Measurements from ENCODE around the gene RIN3.

RIN3 gene

DNA sequence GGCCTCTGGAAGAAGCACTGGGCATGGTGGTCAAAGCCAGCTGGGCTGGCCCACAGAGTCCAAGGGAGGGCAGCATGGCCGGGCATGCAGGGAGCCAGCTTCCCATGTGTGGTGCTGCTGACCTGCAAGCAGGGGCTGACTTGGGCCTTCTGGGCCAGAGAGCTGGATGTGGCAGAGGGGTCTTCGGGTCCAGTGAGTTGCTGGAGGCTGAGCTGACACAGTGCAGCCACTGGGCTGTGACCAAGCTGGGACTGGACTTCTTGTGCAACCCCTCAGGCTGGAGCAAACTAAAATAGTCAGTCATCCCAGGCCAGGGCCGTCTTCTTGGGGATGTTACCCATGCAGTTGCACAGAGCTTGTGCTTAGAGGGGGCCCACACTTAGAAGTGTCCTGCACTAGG is 7.3 kb upstream of the RIN3 start:
- CTCF ChIA-PET: no interaction called here
- TF ChIP-seq FOXM1 (IDR thresholded peaks at IDR 0.05; ENCODE audit: borderline replicate concordance): no peak
- TF ChIP-seq FOXA1 (IDR thresholded peaks at IDR 0.05): no peak
- no peak for TF ChIP-seq L3MBTL2 (conservative IDR thresholded peaks at IDR 0.05)
- TF ChIP-seq, protein P1, sequence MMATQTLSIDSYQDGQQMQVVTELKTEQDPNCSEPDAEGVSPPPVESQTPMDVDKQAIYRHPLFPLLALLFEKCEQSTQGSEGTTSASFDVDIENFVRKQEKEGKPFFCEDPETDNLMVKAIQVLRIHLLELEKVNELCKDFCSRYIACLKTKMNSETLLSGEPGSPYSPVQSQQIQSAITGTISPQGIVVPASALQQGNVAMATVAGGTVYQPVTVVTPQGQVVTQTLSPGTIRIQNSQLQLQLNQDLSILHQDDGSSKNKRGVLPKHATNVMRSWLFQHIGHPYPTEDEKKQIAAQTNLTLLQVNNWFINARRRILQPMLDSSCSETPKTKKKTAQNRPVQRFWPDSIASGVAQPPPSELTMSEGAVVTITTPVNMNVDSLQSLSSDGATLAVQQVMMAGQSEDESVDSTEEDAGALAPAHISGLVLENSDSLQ (IDR thresholded peaks at IDR 0.05): no peak
- no peak for TF ChIP-seq CTBP1 (IDR thresholded peaks at IDR 0.05; ENCODE audit: borderline replicate concordance)
- TF ChIP-seq SP1 (IDR thresholded peaks at IDR 0.05): no peak
- no peak for DNase-seq (ENCODE audit: extremely low spot score)
- POLR2A ChIA-PET: no interaction called here

DNA sequence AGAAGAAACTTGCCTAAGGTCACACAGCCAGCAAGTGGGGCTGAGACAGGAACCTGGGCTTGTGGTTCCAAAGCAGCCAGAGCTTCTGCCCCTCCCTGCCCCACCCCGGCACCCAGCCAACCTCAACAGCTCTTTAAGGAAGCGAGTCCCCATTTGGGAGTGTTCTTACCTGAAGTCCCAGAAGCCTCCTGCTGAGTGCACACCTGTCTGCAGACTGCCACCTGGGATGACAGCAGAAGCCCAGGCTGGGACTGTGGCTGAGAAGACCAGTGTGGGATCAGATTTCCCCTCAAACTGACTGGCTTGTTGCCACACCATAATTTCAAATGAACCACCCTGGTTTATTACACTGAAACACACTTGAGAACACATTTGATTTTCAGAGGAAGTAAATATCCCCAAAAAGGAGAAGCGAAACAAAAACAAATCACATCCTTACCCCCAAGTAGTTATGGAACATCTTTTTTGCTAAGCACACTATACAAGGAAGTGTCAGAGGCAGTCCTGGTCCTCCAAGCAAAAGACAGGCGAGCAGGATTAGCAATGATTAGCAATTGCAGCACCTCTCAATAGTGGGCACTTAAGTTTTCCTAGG is 6.3 kb upstream of the RIN3 start:
- no peak for DNase-seq (ENCODE audit: extremely low spot score)
- TF ChIP-seq HDGF (IDR thresholded peaks at IDR 0.05; ENCODE audit: borderline replicate concordance) (no peak), FOXA1 (IDR thresholded peaks at IDR 0.05) (no peak), BHLHE40 (IDR thresholded peaks at IDR 0.05; ENCODE audit: borderline replicate concordance) (no peak), FOXM1 (IDR thresholded peaks at IDR 0.05; ENCODE audit: borderline replicate concordance) (no peak), SUZ12 (IDR thresholded peaks at IDR 0.05) (no peak), TARDBP (IDR thresholded peaks at IDR 0.05) (no peak), CTBP1 (IDR thresholded peaks at IDR 0.05; ENCODE audit: borderline replicate concordance) (no peak), ZNF384 (IDR thresholded peaks at IDR 0.05) (no peak), ELF4 (IDR thresholded peaks at IDR 0.05) (no peak), FOXK2 (IDR thresholded peaks at IDR 0.05) (no peak), L3MBTL2 (conservative IDR thresholded peaks at IDR 0.05) (no peak), ARNT (IDR thresholded peaks at IDR 0.05) (no peak), LEF1 (IDR thresholded peaks at IDR 0.05; ENCODE audit: borderline replicate concordance) (no peak), NFRKB (IDR thresholded peaks at IDR 0.05) (no peak), SP1 (IDR thresholded peaks at IDR 0.05) (no peak)
- TF ChIP-seq, protein P1 (IDR thresholded peaks at IDR 0.05): no peak
- POLR2A ChIA-PET: no interaction called here
- CTCF ChIA-PET: no interaction called here

DNA sequence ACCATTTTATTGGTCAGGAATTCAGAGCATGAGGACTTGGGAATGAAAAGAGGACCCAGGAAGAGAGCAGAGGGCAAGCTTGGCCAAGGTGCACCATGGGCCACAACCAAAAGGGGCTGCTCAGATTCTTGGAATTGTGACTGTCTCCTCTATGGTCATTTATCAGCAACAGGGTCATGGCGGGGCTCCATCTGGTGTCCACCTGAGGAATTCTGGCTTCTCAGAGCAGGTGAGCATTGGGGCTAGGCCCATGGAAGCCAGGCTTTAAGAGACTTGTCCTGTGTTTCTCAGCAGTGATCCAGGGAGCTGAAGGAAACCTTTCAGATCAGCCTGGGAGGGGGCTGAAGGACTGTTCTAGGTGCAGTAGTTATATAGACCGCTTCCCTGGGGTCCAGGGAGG is 2.6 kb upstream of the RIN3 start:
- CTCF ChIA-PET: no interaction called here
- POLR2A ChIA-PET: interaction anchor here (0.7 kb wide), 1 partner anchor 11 kb away, joined by 3 read pairs; no protein-coding TSS in a partner anchor

DNA sequence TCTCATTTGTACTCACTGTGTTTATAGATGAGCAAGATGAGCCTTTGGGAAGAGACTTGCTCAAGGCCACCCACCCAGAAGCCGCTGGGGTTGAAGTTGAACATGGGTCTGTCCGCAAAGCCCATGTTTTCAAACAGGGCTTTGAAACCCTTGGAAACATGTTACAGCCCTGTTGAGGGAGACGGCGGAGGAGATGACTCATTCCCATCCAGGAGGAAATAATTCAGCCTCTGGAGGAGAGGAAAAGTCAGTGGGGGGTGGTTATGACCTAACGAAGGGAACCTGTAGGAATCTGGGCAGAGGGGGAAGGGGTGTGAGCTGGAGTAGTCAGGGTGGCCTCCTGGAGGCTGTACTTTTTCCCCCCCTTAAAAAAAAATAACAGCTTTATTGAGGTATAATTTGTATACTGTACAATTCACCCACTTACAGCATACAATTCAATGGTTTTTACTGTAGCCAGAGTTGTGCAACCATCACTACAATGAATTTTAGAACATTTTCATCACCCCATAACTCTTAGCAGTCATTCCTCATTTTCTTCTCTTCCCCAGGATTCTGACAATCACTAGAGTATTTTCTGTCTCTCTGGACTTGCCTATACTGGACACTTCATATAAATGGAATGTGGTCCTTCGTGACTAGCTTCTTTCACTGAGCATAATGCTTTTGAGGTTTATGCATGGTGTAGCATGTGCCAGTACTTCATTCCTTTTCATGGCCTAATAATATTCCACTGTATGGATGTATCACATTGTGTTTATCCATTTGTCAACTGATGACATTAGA is 1.9 kb upstream of the RIN3 start:
- POLR2A ChIA-PET: no interaction called here
- CTCF ChIA-PET: no interaction called here
- TF ChIP-seq LEF1 (IDR thresholded peaks at IDR 0.05; ENCODE audit: borderline replicate concordance) (no peak), ZNF384 (IDR thresholded peaks at IDR 0.05) (no peak), CTBP1 (IDR thresholded peaks at IDR 0.05; ENCODE audit: borderline replicate concordance) (no peak)
- peak; percentile 61 for DNase-seq (ENCODE audit: extremely low spot score)

More for the DNA sequence above, 2.6 kb upstream of the RIN3 start:
- no peak for TF ChIP-seq ELF4 (IDR thresholded peaks at IDR 0.05)
- TF ChIP-seq SUZ12 (IDR thresholded peaks at IDR 0.05): no peak
- no peak for TF ChIP-seq ZNF384 (IDR thresholded peaks at IDR 0.05)
- no peak for TF ChIP-seq BHLHE40 (IDR thresholded peaks at IDR 0.05; ENCODE audit: borderline replicate concordance)
- TF ChIP-seq CTBP1 (IDR thresholded peaks at IDR 0.05; ENCODE audit: borderline replicate concordance): no peak
- no peak for TF ChIP-seq HDGF (IDR thresholded peaks at IDR 0.05; ENCODE audit: borderline replicate concordance)
- TF ChIP-seq TARDBP (IDR thresholded peaks at IDR 0.05): no peak
- TF ChIP-seq SP1 (IDR thresholded peaks at IDR 0.05): no peak
- no peak for TF ChIP-seq ARNT (IDR thresholded peaks at IDR 0.05)
- TF ChIP-seq NFRKB (IDR thresholded peaks at IDR 0.05): no peak
- TF ChIP-seq FOXM1 (IDR thresholded peaks at IDR 0.05; ENCODE audit: borderline replicate concordance): no peak
- no peak for DNase-seq (ENCODE audit: extremely low spot score)

DNA sequence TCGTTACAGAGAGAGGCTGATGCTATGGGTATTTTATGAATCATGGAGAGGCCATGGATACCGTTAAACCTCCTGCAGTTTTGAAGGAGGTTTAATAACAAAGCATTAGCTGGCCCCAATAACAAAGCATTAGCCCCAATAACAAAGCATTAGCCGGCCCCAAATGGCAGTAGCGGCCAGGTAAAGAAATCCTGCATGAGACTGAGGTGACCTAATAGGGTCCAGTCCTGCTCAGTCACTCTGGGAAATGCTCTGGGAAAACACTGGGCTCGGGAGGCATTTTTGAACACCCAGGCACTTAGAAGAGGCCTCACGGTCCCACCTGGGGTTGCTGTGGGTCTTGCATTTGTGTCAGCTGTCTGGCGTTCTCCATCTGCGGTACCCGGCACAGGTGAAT is 776 bp upstream of the RIN3 start:
- no peak for TF ChIP-seq L3MBTL2 (conservative IDR thresholded peaks at IDR 0.05)
- TF ChIP-seq CTBP1 (IDR thresholded peaks at IDR 0.05; ENCODE audit: borderline replicate concordance): no peak
- TF ChIP-seq ELF4 (IDR thresholded peaks at IDR 0.05): no peak
- TF ChIP-seq FOXA1 (IDR thresholded peaks at IDR 0.05): no peak
- TF ChIP-seq HDGF (IDR thresholded peaks at IDR 0.05; ENCODE audit: borderline replicate concordance): no peak
- no peak for TF ChIP-seq NFRKB (IDR thresholded peaks at IDR 0.05)
- no peak for TF ChIP-seq ARNT (IDR thresholded peaks at IDR 0.05)
- ChIA-PET POLR2A (no interaction called here), CTCF (no interaction called here)
- no peak for DNase-seq (ENCODE audit: extremely low spot score)

DNA sequence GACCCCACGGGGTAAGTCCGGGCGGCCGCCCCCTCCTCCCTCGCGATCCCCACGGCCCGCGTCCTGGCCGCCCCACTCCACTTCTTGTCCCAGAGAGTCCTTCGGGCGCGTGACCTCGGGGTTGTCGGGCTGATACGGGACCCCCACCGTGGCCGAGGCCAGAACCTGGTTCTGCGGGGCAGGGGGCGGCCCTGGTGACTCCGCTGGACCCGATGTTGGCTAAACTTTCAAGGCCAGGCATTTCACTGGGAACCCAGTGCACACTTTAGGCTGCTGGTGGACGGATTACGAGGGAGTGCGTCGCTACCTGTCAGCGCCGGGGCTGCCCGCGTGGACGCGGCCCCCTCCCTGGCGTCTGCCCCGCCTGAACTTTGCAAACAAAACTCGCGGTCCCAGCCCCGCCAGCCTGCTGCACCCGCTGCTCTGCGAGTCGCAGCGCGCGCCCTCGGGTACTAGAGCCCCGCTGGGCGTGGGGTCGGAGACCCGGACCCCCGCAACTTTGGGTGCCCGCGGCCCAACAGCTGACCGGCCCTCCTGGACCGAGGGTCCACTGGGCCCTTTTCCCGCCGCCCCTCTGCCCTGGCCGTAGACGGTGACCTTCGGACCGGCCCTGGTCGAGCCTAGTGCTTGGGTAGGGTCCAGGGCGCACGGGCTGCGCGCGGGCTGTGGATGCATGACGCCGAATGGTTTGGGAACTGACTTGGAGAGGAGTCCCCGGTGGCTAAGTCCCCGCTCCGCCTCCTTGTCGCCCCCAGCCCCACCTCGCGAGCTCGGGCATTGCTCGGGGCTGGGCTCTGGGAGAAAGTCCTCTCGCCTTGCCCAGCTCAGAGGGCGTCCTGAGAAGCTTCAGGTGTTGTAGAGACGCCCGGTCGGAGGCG is 624 bp downstream of the RIN3 start:
- ChIA-PET POLR2A (interaction anchor here (1.3 kb wide), 1 partner anchor 9 kb away, joined by 4 read pairs; no protein-coding TSS in a partner anchor), CTCF (no interaction called here)
- peak; percentile 32 for DNase-seq (ENCODE audit: extremely low spot score)
- TF ChIP-seq CTBP1 (IDR thresholded peaks at IDR 0.05; ENCODE audit: borderline replicate concordance) (no peak), NFRKB (IDR thresholded peaks at IDR 0.05) (no peak), SUZ12 (IDR thresholded peaks at IDR 0.05) (no peak), L3MBTL2 (conservative IDR thresholded peaks at IDR 0.05) (peak; percentile 55; the same call in 1 of the 2 replicates), HDGF (IDR thresholded peaks at IDR 0.05; ENCODE audit: borderline replicate concordance) (no peak), BHLHE40 (IDR thresholded peaks at IDR 0.05; ENCODE audit: borderline replicate concordance) (no peak)
